CD14-positive monocyte (primary cell): ENCODE measurements around the gene SSU72. TPM values are rescaled to one million over a fixed set of nuclear protein-coding genes. Genes with fewer than 3 reads are reported as not detected.
"Not testable (repeated sequence)": the region's sequence is repeated elsewhere in the genome, so short reads cannot be mapped to it uniquely, and the experiment has no call there.

Experiments
- DNase-seq, 3 donors: peaks; one replicate each; pipeline ENCODE4 v3.0.0-alpha.2; 2011 to 2022
- H2AFZ ChIP-seq: 2 replicates; pipeline ENCODE4 v1.6.0; 2012; ENCODE audit warnings: mild to moderate bottlenecking, low read depth, low read length, inconsistent platforms; ENCODE audit not compliant: insufficient read depth, poor library complexity, severe bottlenecking
- H3K27ac ChIP-seq, 2 donors: 1 replicate in 1 of 2; 2 replicates in 1 of 2; pipeline ENCODE4 v1.5.1; 2012 to 2013; ENCODE audit warnings: low read length in 2 of 2, control low read depth in 1 of 2, inconsistent platforms in 1 of 2, low read depth in 1 of 2, mild to moderate bottlenecking in 1 of 2
- H3K27me3 ChIP-seq, 2 donors: one replicate each; pipeline versions ENCODE4 v1.6.0 to v1.6.1; 2011 to 2013; ENCODE audit warnings: low read length in 2 of 2; ENCODE audit not compliant: control insufficient read depth in 2 of 2, insufficient read depth in 2 of 2
- H3K36me3 ChIP-seq, 2 donors: replicated peaks in 1 of 2; 1 replicate in 1 of 2; 2 replicates in 1 of 2; pipeline versions ENCODE4 v1.5.1 to v1.6.1; 2012 to 2013; ENCODE audit warnings: low read length in 2 of 2, control low read depth in 1 of 2, inconsistent platforms in 1 of 2, mild to moderate bottlenecking in 1 of 2; ENCODE audit not compliant: insufficient read depth in 2 of 2, control insufficient read depth in 1 of 2
- H3K4me1 ChIP-seq, 2 donors: 1 replicate in 1 of 2; 2 replicates in 1 of 2; pipeline versions ENCODE4 v1.5.1 to v1.6.1; 2012 to 2013; ENCODE audit warnings: low read length in 2 of 2, control low read depth in 1 of 2, inconsistent platforms in 1 of 2, mild to moderate bottlenecking in 1 of 2, moderate library complexity in 1 of 2; ENCODE audit not compliant: insufficient read depth in 2 of 2, control insufficient read depth in 1 of 2
- H3K4me2 ChIP-seq: replicated peaks from 2 replicates; pipeline ENCODE3; 2012; ENCODE audit warnings: low read length, moderate library complexity, mild to moderate bottlenecking; ENCODE audit not compliant: poor library complexity, severe bottlenecking; ENCODE audit errors: extremely low read depth
- H3K4me3 ChIP-seq, 3 experiments: fragments of 200-600 bp in 1 of 3; sonication (generic) in 1 of 3; replicated peaks in 1 of 3; 1 replicate in 2 of 3; 2 replicates in 1 of 3; pipeline ENCODE4 v1.5.1; 2011 to 2013; ENCODE audit warnings: low read length in 3 of 3, mild to moderate bottlenecking in 3 of 3, control low read depth in 2 of 3, low read depth in 2 of 3, inconsistent platforms in 1 of 3, moderate library complexity in 1 of 3
- H3K79me2 ChIP-seq: 2 replicates; pipeline ENCODE4 v1.6.0; 2012; ENCODE audit warnings: mild to moderate bottlenecking, control low read depth, inconsistent platforms, low read length, moderate library complexity; ENCODE audit not compliant: insufficient read depth
- H3K9ac ChIP-seq: 2 replicates; pipeline ENCODE4 v1.6.0; 2017; ENCODE audit warnings: low read length, mild to moderate bottlenecking; ENCODE audit not compliant: insufficient read depth, poor library complexity, severe bottlenecking
- H3K9me3 ChIP-seq, 2 donors: replicated peaks in 1 of 2; 1 replicate in 1 of 2; 2 replicates in 1 of 2; pipeline versions ENCODE4 v1.5.1 to v1.6.1; 2012 to 2013; ENCODE audit warnings: low read length in 2 of 2, control low read depth in 1 of 2; ENCODE audit not compliant: control insufficient read depth in 1 of 2, insufficient read depth in 1 of 2
- H4K20me1 ChIP-seq: 2 replicates; pipeline ENCODE4 v1.6.0; 2012; ENCODE audit warnings: mild to moderate bottlenecking, low read length, control low read depth, moderate library complexity; ENCODE audit not compliant: insufficient read depth
- H3K27ac Mint-ChIP-seq, 7 donors: one replicate each; pipeline ENCODE4 v1.8.0; 2020; ENCODE audit warnings: mild to moderate bottlenecking in 7 of 7, mixed read lengths in 7 of 7, moderate library complexity in 6 of 7, inconsistent platforms in 2 of 7
- H3K27me3 Mint-ChIP-seq, 3 donors: one replicate each; pipeline ENCODE4 v1.8.0; 2021 to 2022; ENCODE audit warnings: low read depth in 3 of 3, mild to moderate bottlenecking in 3 of 3, mixed read lengths in 3 of 3, moderate library complexity in 3 of 3, inconsistent platforms in 1 of 3
- H3K36me3 Mint-ChIP-seq, 2 donors: one replicate each; pipeline ENCODE4 v1.8.0; 2020; ENCODE audit warnings: mixed read lengths in 2 of 2, inconsistent platforms in 1 of 2, mild to moderate bottlenecking in 1 of 2
- H3K4me1 Mint-ChIP-seq: one replicate; pipeline ENCODE4 v1.8.0; 2020; ENCODE audit warnings: mild to moderate bottlenecking, mixed read lengths
- H3K4me3 Mint-ChIP-seq, 2 donors: one replicate each; pipeline ENCODE4 v1.8.0; 2020; ENCODE audit warnings: mild to moderate bottlenecking in 2 of 2, mixed read lengths in 2 of 2, moderate library complexity in 1 of 2
- H3K9me3 Mint-ChIP-seq, 7 donors: one replicate each; pipeline ENCODE4 v1.8.0; 2020 to 2022; ENCODE audit warnings: mixed read lengths in 7 of 7, mild to moderate bottlenecking in 6 of 7, moderate library complexity in 6 of 7, inconsistent platforms in 2 of 7
- CTCF ChIP-seq: fragments of 200-600 bp; IDR thresholded peaks from one replicate; pipeline ENCODE4 v1.8.0; 2022; ENCODE audit warnings: antibody characterized with exemption, mild to moderate bottlenecking
- WGBS: methylation state at CpG from one replicate; pipeline ENCODE4 v1.1.5; 2013; ENCODE audit warnings: missing lambda C conversion rate; ENCODE audit not compliant: insufficient coverage; 5-methylcytosine and 5-hydroxymethylcytosine counted together
- intact Hi-C, 2 donors: fragments of 100-400 bp; cut with micrococcal nuclease; formaldehyde crosslinking; loops; one replicate each; pipeline versions ENCODE4 v1.15.0 to v1.15.1; 2023
- polyA plus RNA-seq, 3 donors: library from polyadenylated mRNA; depleted of rRNA in 1 of 3; unstranded in 2 of 3; stranded (reverse) in 1 of 3; fragments of 300-500 nt in 2 of 3; fragments of >200 nt in 1 of 3; fragmentation: Illumina TruSeq in 2 of 3; gene quantifications; 1 replicate in 2 of 3; 2 replicates in 1 of 3; pipeline ENCODE4 v1.2.3, GENCODE V29; 2012 to 2021

SSU72 gene
- polyA plus RNA-seq, 3 donors: 88.1 to 168 (median 138) TPM

DNA sequence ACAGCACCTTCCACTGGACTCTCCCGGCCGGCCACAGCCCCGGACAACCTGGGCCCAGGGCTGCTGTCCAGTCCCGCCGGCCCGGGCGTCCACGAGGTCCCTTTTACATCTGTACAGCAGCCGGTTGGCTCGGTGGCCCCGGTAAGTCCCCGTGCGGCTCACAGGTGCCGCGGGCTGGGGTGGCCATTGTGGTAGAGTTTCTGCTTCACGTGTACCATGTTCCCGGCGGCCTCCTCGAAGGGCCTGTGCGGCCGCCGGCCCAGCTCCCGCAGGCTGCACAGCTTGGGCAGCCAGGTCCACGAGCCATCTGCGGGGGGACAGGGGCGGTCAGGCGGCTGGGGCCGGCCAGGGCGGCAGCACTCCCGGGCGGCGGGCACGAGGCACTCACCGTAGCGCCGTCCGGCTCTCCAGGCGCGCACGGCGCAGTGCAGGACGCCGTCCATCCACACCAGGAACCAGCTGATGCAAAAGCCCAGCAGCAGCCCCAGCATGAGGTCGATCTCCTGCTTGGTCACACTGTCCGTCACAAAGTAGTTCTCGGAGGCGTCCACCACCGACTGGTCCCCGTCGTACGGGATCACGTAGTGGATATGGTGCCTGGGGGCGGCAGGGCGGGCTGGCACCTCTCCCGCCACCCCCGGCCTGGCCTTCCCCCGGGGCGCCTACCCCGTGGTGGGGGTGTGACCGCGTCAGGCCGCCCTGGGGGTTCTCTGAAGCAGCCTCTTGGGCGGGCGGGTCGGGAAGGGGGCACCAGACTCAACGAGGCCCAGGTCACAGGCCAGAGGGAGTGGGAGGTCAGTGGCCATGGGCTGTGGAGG lies 39.3 kb downstream of the SSU72 start:
- peaks cover 4% of the 10 kb centered on the region for H3K4me1 Mint-ChIP-seq
- no peak for TF ChIP-seq CTCF
- no peak overlapping the region for H3K4me3 Mint-ChIP-seq
- peaks cover 10 to 18% (median 14%) of the 10 kb centered on the region in 7 donors for H3K9me3 Mint-ChIP-seq
- Histone ChIP-seq H3K9me3 (peaks cover 0 to 18% of the 10 kb centered on the region in 2 donors), H3K4me1 (peaks cover 0 to 3% of the 10 kb centered on the region in 2 donors), H4K20me1 (no peaks in the 10 kb centered on the region), H3K27ac (no peak overlapping the region), H3K4me3 (no peak overlapping the region), H3K27me3 (peaks cover 0 to 9% of the 10 kb centered on the region in 2 donors), H3K9ac (no peak overlapping the region), H3K36me3 (no peaks in the 10 kb centered on the region), H3K79me2 (no peaks in the 10 kb centered on the region), H2AFZ (no peak overlapping the region), H3K4me2 (no peak overlapping the region)
- H3K36me3 Mint-ChIP-seq: peaks cover 7 to 19% of the 10 kb centered on the region in 2 donors
- DNase-seq: no peak
- H3K27ac Mint-ChIP-seq: no peak overlapping the region
- WGBS: 94% methylated on average over 60 of the region's 66 CpGs
- peaks cover 0 to 16% (median 14%) of the 10 kb centered on the region in 3 donors for H3K27me3 Mint-ChIP-seq
- intact Hi-C loops: no loop called here

- Mint-ChIP-seq H3K27me3 (peaks cover 0 to 14% (median 13%) of the 10 kb centered on the region in 3 donors), H3K4me3 (no peak overlapping the region), H3K27ac (no peak overlapping the region), H3K4me1 (peaks cover 4% of the 10 kb centered on the region), H3K9me3 (peaks cover 12 to 26% (median 21%) of the 10 kb centered on the region in 7 donors), H3K36me3 (peaks cover 11 to 26% of the 10 kb centered on the region in 2 donors)
- Histone ChIP-seq H3K27me3 (peaks cover 0 to 8% of the 10 kb centered on the region in 2 donors), H3K9ac (no peak overlapping the region), H3K27ac (no peak overlapping the region), H3K36me3 (peaks cover 5 to 6% of the 10 kb centered on the region in 2 donors), H4K20me1 (no peaks in the 10 kb centered on the region), H3K4me1 (peaks cover 0 to 3% of the 10 kb centered on the region in 2 donors), H3K79me2 (no peaks in the 10 kb centered on the region), H3K9me3 (peaks cover 5 to 25% of the 10 kb centered on the region in 2 donors), H3K4me2 (no peak overlapping the region), H2AFZ (no peak overlapping the region), H3K4me3 (no peak overlapping the region)
- no peak for TF ChIP-seq CTCF
- DNase-seq: peak in 1 of 3 donors; percentile 4
- intact Hi-C loops: no loop called here
- 98% methylated on average over 21 of the region's 31 CpGs for WGBS
Observed at GRCh38 chr1:1534401-1535154, 40.1 kb downstream of the SSU72 start.

DNA sequence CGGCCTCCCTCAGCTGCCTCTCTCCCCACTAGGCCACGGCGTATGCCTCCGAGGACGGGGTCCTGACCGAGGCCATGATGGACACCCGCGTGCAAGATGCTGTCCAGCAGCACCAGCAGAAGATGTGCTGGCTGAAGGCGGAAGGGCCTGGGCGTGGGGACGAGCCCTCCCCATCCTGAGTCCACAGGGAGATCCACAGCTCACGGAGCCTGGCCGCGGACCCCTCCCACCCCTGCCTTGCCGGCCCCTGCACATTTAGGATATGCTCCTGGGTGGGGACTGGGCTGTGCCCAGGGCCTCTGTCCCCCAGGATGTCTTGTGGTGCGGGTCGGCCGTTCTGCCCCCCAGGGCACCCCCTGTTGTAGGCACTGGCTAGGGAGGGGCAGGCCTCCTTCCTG lies 40.8 kb downstream of the SSU72 start:
- H3K27ac ChIP-seq, H3K4me1 ChIP-seq, H2AFZ ChIP-seq, H4K20me1 ChIP-seq, H3K4me3 Mint-ChIP-seq, H3K4me1 Mint-ChIP-seq, H3K27ac Mint-ChIP-seq, H3K4me2 ChIP-seq, H3K79me2 ChIP-seq, intact Hi-C loops, H3K27me3 ChIP-seq, DNase-seq, H3K9ac ChIP-seq, H3K4me3 ChIP-seq, H3K27me3 Mint-ChIP-seq: not testable (repeated sequence)
- Mint-ChIP-seq H3K9me3 (peaks cover 15 to 26% (median 21%) of the 10 kb centered on the region in 7 donors), H3K36me3 (peaks cover 18 to 33% of the 10 kb centered on the region in 2 donors)
- Histone ChIP-seq H3K36me3 (peaks cover 10 to 13% of the 10 kb centered on the region in 2 donors), H3K9me3 (peaks cover 6 to 28% of the 10 kb centered on the region in 2 donors)
- 90% methylated on average over 6 of the region's 18 CpGs for WGBS
